Mucosa of stomach (tissue), 1 donor: ENCODE data around the gene RNF144B.

ENCODE experiments used
- H3K27me3 ChIP-seq: one replicate; pipeline ENCODE4 v1.7.0; 2013; ENCODE audit warnings: mild to moderate bottlenecking, low read length; ENCODE audit not compliant: control insufficient read depth, insufficient read depth
- H3K36me3 ChIP-seq: one replicate; pipeline ENCODE4 v1.7.0; 2013; ENCODE audit warnings: low read length; ENCODE audit not compliant: control insufficient read depth, insufficient read depth
- H3K4me1 ChIP-seq: one replicate; pipeline ENCODE4 v1.7.0; 2013; ENCODE audit warnings: mild to moderate bottlenecking, low read length; ENCODE audit not compliant: control insufficient read depth, insufficient read depth
- H3K4me3 ChIP-seq: one replicate; pipeline ENCODE4 v1.7.0; 2013; ENCODE audit warnings: low read length
- H3K9ac ChIP-seq: one replicate; pipeline ENCODE4 v1.7.0; 2013; ENCODE audit warnings: mild to moderate bottlenecking, low read length, moderate library complexity
- H3K9me3 ChIP-seq: one replicate; pipeline ENCODE4 v1.7.0; 2013; ENCODE audit warnings: mild to moderate bottlenecking, low read length, moderate library complexity; ENCODE audit not compliant: control insufficient read depth
- donor health status: Pancreatic carcinoma.

The RNF144B gene

GRCh38 chr6:18481870-18482269 lies 94.7 kb downstream of the RNF144B start:
- Histone ChIP-seq H3K4me1 (no peaks in the 10 kb centered on the region), H3K4me3 (no peak overlapping the region), H3K9ac (no peak overlapping the region), H3K27me3 (no peaks in the 10 kb centered on the region), H3K36me3 (no peaks in the 10 kb centered on the region), H3K9me3 (no peaks in the 10 kb centered on the region)

GRCh38 chr6:18485660-18486435 lies 98.7 kb downstream of the RNF144B start:
- H3K9me3 ChIP-seq: no peaks in the 10 kb centered on the region
- H3K4me1 ChIP-seq: no peaks in the 10 kb centered on the region
- no peaks in the 10 kb centered on the region for H3K36me3 ChIP-seq
- no peak overlapping the region for H3K9ac ChIP-seq
- no peak overlapping the region for H3K4me3 ChIP-seq
- H3K27me3 ChIP-seq: no peaks in the 10 kb centered on the region

DNA sequence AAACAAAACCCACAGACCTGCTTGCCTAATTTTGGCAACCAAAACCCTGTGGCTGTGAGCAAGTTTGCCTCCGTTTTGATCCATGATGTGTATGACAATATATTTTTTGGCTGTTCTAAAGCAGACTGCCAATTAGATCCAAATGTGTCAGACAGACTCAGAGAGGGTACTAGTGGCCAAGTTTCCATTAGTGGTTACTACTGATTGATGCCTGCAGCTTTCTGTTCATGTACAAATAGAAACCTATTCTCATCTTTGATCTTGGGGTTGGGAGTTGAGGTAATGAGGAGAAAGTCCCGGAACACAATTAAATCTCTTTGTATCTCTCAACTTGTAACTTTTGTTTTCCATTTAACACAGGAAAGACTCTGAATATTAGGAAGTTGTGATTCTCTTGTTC lies 100.9 kb downstream of the RNF144B start:
- Histone ChIP-seq H3K4me1 (no peaks in the 10 kb centered on the region), H3K27me3 (no peaks in the 10 kb centered on the region), H3K4me3 (no peak overlapping the region), H3K9me3 (no peaks in the 10 kb centered on the region), H3K36me3 (no peaks in the 10 kb centered on the region), H3K9ac (no peak overlapping the region)

GRCh38 chr6:18488526-18489270 lies 101.5 kb downstream of the RNF144B start:
- H3K9me3 ChIP-seq: no peaks in the 10 kb centered on the region
- H3K9ac ChIP-seq: no peak overlapping the region
- H3K4me1 ChIP-seq: peaks cover 7% of the 10 kb centered on the region

GRCh38 chr6:18489335-18489734 lies 102.2 kb downstream of the RNF144B start:
- Histone ChIP-seq H3K4me3 (no peak overlapping the region), H3K27me3 (no peaks in the 10 kb centered on the region), H3K9ac (no peak overlapping the region), H3K9me3 (no peaks in the 10 kb centered on the region), H3K4me1 (peaks cover 13% of the 10 kb centered on the region), H3K36me3 (no peaks in the 10 kb centered on the region)

More at GRCh38 chr6:18488526-18489270, 101.5 kb downstream of the RNF144B start:
- Histone ChIP-seq H3K27me3 (no peaks in the 10 kb centered on the region), H3K4me3 (no peak overlapping the region), H3K36me3 (no peaks in the 10 kb centered on the region)

GRCh38 chr6:18491308-18492045 lies 104.3 kb downstream of the RNF144B start:
- no peaks in the 10 kb centered on the region for H3K9me3 ChIP-seq
- H3K36me3 ChIP-seq: no peaks in the 10 kb centered on the region
- no peaks in the 10 kb centered on the region for H3K27me3 ChIP-seq
- H3K4me3 ChIP-seq: no peak overlapping the region
- no peak overlapping the region for H3K9ac ChIP-seq
- peaks cover 25% of the 10 kb centered on the region for H3K4me1 ChIP-seq

- Histone ChIP-seq H3K27me3 (no peaks in the 10 kb centered on the region), H3K9me3 (no peaks in the 10 kb centered on the region), H3K9ac (no peak overlapping the region), H3K4me3 (no peak overlapping the region), H3K4me1 (peaks cover 29% of the 10 kb centered on the region), H3K36me3 (no peaks in the 10 kb centered on the region)
Measured at GRCh38 chr6:18492972-18493371, 105.8 kb downstream of the RNF144B start.

DNA sequence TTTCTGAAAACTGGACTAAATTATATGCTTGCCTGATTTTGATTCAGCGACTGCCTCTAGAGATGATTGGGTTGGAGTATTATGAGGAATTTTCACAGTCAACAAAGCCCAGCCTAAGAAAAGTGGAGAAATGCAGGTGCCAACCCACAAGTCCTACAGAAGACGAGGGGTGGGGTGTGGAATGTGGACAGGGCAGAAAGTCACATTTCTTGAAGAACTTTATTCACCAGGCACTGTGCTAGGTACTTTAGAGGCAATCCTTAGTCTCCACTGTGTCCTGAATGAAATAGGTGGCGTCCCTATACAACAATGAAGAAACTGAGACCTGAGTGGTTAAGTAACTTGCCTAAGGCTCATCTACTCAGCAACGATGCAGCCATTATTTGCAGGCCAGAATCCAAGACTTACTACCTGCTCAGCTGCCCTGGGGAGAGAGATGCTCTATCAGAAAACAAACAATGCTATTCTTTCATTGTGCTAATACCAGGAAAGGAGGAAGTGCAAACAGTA lies 106.3 kb downstream of the RNF144B start:
- H3K9ac ChIP-seq: no peak overlapping the region
- no peaks in the 10 kb centered on the region for H3K27me3 ChIP-seq
- no peaks in the 10 kb centered on the region for H3K36me3 ChIP-seq
- H3K4me3 ChIP-seq: no peak overlapping the region
- no peaks in the 10 kb centered on the region for H3K9me3 ChIP-seq
- H3K4me1 ChIP-seq: peaks cover 29% of the 10 kb centered on the region

DNA sequence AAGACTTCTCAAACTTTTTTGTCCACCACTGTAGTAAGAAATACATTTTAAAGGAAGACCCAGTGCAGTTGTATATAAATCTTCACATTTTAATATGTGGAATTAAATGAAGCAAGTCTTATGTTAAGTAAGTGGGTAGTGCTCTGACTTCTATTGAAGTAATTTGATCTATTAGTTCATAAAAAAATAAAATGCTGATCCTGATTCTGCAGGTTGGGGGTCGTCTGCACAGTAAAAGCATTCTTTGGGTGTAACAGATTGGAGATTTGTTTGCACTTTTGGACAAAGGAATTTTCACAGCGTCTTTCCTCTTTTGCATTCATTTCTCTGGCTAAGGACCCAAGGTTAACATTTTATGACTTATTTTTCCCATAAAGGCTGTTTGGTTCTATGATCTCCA lies 106.8 kb downstream of the RNF144B start:
- Histone ChIP-seq H3K9me3 (no peaks in the 10 kb centered on the region), H3K4me1 (peaks cover 29% of the 10 kb centered on the region), H3K36me3 (no peaks in the 10 kb centered on the region), H3K27me3 (no peaks in the 10 kb centered on the region), H3K4me3 (no peak overlapping the region), H3K9ac (no peak overlapping the region)

- Histone ChIP-seq H3K9me3 (no peaks in the 10 kb centered on the region), H3K9ac (no peak overlapping the region), H3K4me1 (peaks cover 29% of the 10 kb centered on the region), H3K27me3 (no peaks in the 10 kb centered on the region), H3K36me3 (no peaks in the 10 kb centered on the region), H3K4me3 (no peak overlapping the region)
Measured at GRCh38 chr6:18495236-18495635, 108.1 kb downstream of the RNF144B start.

DNA sequence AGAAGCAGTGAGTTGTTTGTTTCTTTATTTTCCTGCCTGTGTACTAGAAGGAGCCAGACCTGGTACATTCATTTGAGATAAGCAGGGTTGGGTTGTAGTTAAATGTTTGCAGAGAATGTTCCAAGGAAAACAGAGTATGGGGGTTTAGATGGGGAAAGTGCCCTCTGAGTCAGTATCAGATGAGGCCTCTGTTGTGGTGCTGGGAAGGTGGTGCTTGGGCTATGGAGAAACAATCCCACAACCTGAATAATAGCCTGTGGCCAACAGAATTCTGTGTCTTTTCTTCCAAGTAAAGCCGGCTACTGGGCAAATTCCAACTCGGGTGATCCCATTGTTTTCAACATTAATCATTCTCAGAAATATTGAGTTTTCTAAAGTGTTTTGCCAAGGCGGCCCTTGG lies 109.3 kb downstream of the RNF144B start:
- Histone ChIP-seq H3K4me3 (no peak overlapping the region), H3K9ac (no peak overlapping the region), H3K27me3 (no peaks in the 10 kb centered on the region), H3K9me3 (no peaks in the 10 kb centered on the region), H3K36me3 (no peaks in the 10 kb centered on the region), H3K4me1 (peaks cover 29% of the 10 kb centered on the region)

DNA sequence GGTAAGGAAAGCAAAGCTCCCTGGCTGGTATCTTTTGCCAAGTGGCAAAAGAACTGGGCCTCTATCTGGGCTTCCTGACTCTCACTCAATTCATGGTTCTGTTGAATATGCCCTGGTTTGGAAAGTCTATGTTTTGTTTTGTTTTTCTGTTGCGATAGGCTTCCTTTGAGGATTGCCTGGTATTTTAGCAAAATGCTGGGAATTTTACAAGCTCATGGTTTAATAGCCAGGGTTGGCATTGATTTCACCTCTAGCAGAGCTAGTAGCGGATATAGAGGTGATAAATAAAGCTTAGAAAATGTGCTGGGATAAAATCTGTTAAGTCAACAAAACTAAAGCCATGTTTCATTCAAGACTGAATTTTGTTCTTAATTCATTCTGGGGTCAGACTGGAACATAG lies 109.9 kb downstream of the RNF144B start:
- Histone ChIP-seq H3K4me3 (no peak overlapping the region), H3K4me1 (peaks cover 29% of the 10 kb centered on the region), H3K9ac (no peak overlapping the region), H3K27me3 (no peaks in the 10 kb centered on the region), H3K36me3 (no peaks in the 10 kb centered on the region), H3K9me3 (no peaks in the 10 kb centered on the region)
